OCI-LY3 (cell line): ENCODE results near the gene POU2AF3.

Source experiments
- H2AFZ ChIP-seq: fragments of 200-600, 300-600 bp; shearing (Covaris generic); 2 replicates; pipeline ENCODE4 v1.6.0; 2014; ENCODE audit warnings: antibody characterized with exemption, low read depth, low read length
- H3K27ac ChIP-seq: fragments of 200-600, 300-600 bp; sonication (generic); 2 replicates; pipeline ENCODE4 v1.5.1; 2014; ENCODE audit warnings: mild to moderate bottlenecking, low read length, moderate library complexity, mixed read lengths
- H3K27me3 ChIP-seq: fragments of 200-600, 300-600 bp; sonication (generic); 2 replicates; pipeline ENCODE4 v1.6.1; 2014; ENCODE audit warnings: low read depth, low read length, mixed read lengths
- H3K36me3 ChIP-seq: fragments of 200-600, 300-600 bp; sonication (generic); replicated peaks from 2 replicates; pipeline ENCODE3; 2014; ENCODE audit warnings: low read depth, low read length, mixed read lengths
- H3K4me1 ChIP-seq: fragments of 300-600, 200-600 bp; sonication (generic); 2 replicates; pipeline ENCODE4 v1.6.1; 2014; ENCODE audit warnings: low read length, mixed read lengths
- H3K4me2 ChIP-seq: fragments of 200-600, 300-600 bp; sonication (generic); 2 replicates; pipeline ENCODE4 v1.6.1; 2014; ENCODE audit warnings: low read length, mixed read lengths
- H3K4me3 ChIP-seq: fragments of 300-600, 200-600 bp; sonication (generic); 2 replicates; pipeline ENCODE4 v1.5.1; 2014; ENCODE audit warnings: antibody characterized with exemption, mild to moderate bottlenecking, low read length, moderate library complexity
- H3K79me2 ChIP-seq: fragments of 300-600, 200-600 bp; shearing (Covaris generic); 2 replicates; pipeline ENCODE4 v1.6.1; 2014; ENCODE audit warnings: mild to moderate bottlenecking, low read length, mixed read lengths
- H3K9ac ChIP-seq: fragments of 300-600, 200-600 bp; shearing (Covaris generic); 2 replicates; pipeline ENCODE4 v1.6.0; 2014; ENCODE audit warnings: mild to moderate bottlenecking, low read length, moderate library complexity
- H3K9me3 ChIP-seq: fragments of 200-600, 300-600 bp; shearing (Covaris generic); 2 replicates; pipeline ENCODE4 v1.6.1; 2014; ENCODE audit warnings: low read length, mixed read lengths; ENCODE audit not compliant: insufficient read depth
- H4K20me1 ChIP-seq: fragments of 200-600, 300-600 bp; sonication (generic); 2 replicates; pipeline ENCODE4 v1.6.1; 2016; ENCODE audit warnings: low read length, mixed read lengths; ENCODE audit not compliant: insufficient read depth
- EZH2phosphoT487 ChIP-seq: fragments of 200-600 bp; shearing (Covaris generic); IDR thresholded peaks from 2 replicates; pipeline ENCODE4 v1.6.1; 2018; ENCODE audit warnings: antibody characterized with exemption, mixed run types, low read depth
- TF ChIP-seq, protein P1 (sequence below): fragments of 200-600, 300-600 bp; sonication (generic); IDR thresholded peaks from 2 replicates; pipeline ENCODE4 v1.5.1; 2014; ENCODE audit warnings: antibody characterized with exemption, low read length, low read depth

POU2AF3 gene

DNA sequence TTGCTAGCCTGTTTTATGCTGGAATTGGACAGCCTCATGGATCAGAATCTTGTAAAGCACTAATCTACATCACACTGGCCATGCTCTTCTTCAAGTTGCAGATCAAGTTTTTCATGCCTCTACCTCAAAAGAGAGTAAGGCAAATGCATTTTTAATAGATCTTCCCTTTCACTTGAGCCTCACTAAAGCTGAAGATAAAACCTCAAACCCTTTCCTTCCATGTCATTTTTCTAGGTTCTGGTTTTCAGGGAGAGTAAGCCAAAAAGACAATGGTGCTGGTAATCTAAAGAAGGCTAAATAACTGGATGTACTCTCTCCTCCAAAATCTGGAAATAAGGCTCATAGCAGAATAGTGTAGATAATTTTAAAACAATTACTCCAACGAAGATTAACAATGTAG, 52.5 kb downstream of the POU2AF3 start:
- H3K9me3 ChIP-seq = no peaks in the 10 kb centered on the region
- peak overlapping the region; percentile 44 for H3K27ac ChIP-seq
- no peak overlapping the region for H3K4me2 ChIP-seq
- no peaks in the 10 kb centered on the region for H3K79me2 ChIP-seq
- TF ChIP-seq, protein P1, sequence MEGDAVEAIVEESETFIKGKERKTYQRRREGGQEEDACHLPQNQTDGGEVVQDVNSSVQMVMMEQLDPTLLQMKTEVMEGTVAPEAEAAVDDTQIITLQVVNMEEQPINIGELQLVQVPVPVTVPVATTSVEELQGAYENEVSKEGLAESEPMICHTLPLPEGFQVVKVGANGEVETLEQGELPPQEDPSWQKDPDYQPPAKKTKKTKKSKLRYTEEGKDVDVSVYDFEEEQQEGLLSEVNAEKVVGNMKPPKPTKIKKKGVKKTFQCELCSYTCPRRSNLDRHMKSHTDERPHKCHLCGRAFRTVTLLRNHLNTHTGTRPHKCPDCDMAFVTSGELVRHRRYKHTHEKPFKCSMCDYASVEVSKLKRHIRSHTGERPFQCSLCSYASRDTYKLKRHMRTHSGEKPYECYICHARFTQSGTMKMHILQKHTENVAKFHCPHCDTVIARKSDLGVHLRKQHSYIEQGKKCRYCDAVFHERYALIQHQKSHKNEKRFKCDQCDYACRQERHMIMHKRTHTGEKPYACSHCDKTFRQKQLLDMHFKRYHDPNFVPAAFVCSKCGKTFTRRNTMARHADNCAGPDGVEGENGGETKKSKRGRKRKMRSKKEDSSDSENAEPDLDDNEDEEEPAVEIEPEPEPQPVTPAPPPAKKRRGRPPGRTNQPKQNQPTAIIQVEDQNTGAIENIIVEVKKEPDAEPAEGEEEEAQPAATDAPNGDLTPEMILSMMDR = no peak
- TF ChIP-seq EZH2phosphoT487 = no peak
- H3K4me3 ChIP-seq = no peak overlapping the region
- peaks cover 51% of the 10 kb centered on the region for H3K36me3 ChIP-seq
- no peak overlapping the region for H2AFZ ChIP-seq
- H4K20me1 ChIP-seq = peaks cover 14% of the 10 kb centered on the region; the same call in 1 of the 2 replicates
- H3K27me3 ChIP-seq = no peaks in the 10 kb centered on the region
- H3K9ac ChIP-seq = no peak overlapping the region
- 0 out of 2 replicates have a peak, but pooled peaks cover 5% of the 10 kb centered on the region for H3K4me1 ChIP-seq

DNA sequence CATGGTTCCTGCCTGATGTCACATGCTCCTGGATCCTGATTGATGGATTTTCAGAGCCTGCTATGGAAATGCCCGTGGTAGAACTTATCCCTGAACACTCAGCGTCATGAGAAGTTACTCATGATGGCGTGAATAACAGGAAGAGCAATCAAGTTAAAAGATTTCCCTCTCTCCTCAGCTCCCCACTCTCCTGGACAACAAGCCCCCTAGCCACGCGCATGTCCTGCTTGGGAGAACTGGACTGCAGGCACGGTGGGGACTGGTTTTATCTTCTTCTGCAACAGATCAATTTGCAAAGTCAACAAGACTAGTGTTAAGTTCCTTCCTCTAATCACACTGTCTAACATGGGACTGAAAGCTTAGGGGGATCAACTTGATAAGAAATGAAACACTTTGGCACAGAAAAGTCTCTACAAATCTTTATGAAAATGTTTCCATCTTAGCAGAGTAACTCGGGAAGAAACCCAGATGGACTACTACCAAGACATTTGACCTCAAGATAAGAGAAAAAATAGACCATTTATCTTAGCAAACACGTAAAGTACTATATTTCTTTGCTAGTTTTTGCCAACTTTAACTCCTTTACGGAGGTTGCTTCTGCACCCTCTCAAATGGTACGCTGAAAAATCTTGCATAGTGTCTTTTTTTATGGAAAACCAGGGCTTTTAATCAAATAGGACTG, 53.2 kb downstream of the POU2AF3 start:
- Histone ChIP-seq H3K9me3 (no peaks in the 10 kb centered on the region), H3K27ac (peak overlapping the region; percentile 44; the same call in 1 of the 2 replicates), H3K27me3 (no peaks in the 10 kb centered on the region), H3K4me3 (no peak overlapping the region), H3K9ac (no peak overlapping the region), H4K20me1 (peaks cover 16% of the 10 kb centered on the region; the same call in 1 of the 2 replicates), H3K79me2 (no peaks in the 10 kb centered on the region), H3K4me1 (0 out of 2 replicates have a peak, but pooled peaks cover 5% of the 10 kb centered on the region), H3K4me2 (no peak overlapping the region), H2AFZ (no peak overlapping the region), H3K36me3 (peaks cover 58% of the 10 kb centered on the region)
- TF ChIP-seq, protein P1 = no peak
- no peak for TF ChIP-seq EZH2phosphoT487

DNA sequence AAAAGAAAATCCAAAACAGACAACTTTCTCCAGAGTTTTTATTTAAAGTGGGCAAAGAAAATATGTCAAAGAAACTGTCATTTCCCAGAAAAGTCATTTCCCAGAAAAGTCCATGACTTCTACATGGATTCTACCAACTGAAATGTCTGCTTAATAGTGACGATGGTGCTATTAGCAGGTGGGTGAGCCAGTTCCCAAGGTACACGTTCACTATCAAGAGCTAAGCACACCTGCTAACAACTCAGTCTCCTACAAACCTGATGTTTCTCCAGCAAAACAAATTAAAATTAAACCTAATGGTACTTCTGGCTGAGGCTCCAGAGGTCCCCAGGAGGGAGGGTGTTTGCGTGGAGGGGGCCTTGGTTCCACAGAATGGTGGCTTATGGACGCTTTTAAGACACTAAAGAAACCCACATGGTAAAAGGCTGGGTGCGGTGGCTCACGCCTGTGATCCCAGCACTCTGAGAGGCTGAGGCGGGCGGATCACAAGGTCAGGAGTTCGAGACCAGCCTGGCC, 53.9 kb downstream of the POU2AF3 start:
- Histone ChIP-seq H2AFZ (no peak overlapping the region), H3K27ac (peak overlapping the region; percentile 44; the same call in 1 of the 2 replicates), H3K36me3 (peaks cover 65% of the 10 kb centered on the region), H3K4me1 (0 out of 2 replicates have a peak, but pooled peaks cover 5% of the 10 kb centered on the region), H3K4me2 (no peak overlapping the region), H3K9ac (no peak overlapping the region), H4K20me1 (peaks cover 23% of the 10 kb centered on the region; the same call in 1 of the 2 replicates), H3K27me3 (no peaks in the 10 kb centered on the region), H3K4me3 (no peak overlapping the region), H3K79me2 (no peaks in the 10 kb centered on the region), H3K9me3 (no peaks in the 10 kb centered on the region)
- TF ChIP-seq EZH2phosphoT487 = no peak
- TF ChIP-seq, protein P1 = no peak

DNA sequence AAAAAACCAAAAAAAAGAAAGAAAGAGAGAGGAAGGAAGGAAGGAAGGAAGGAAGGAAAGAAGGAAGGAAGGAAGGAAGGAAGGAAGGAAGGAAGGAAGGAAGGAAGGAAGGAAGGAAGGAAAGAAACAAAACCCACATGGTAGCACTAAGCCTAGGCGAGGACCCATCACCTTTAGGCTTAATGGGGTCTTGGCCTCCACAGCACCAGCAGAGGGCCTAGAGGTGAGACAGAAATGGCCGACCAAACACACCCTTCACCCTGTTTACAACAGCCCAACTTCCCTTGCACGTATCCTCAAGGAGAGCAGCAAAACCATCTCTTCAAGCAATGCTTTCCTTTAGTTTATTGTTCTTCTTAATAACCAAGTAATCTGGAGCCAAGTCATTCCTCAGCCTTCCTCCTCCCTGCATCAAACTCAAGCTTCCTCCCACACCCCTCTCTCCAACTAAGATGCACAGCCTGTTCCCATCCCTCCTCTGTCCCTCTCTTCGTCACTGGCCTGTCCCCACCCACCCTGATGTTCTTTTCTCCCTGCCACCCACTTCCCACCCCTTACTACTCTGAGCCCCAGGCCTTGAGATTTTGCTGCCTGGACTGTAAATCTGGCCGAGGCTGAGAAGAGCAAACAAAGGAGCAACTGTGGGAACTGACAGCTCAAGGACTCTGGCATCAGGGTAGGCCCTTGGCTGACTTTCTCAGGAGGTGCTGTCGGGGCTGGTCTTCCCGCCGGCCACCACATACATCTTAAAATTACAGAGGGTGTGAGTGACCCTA, 54.8 kb downstream of the POU2AF3 start:
- no peak overlapping the region for H3K4me2 ChIP-seq
- H3K27me3 ChIP-seq = no peaks in the 10 kb centered on the region
- TF ChIP-seq, protein P1 = no peak
- no peak for TF ChIP-seq EZH2phosphoT487
- 0 out of 2 replicates have a peak, but pooled peaks cover 5% of the 10 kb centered on the region for H3K4me1 ChIP-seq
- peak overlapping the region; percentile 38 for H3K27ac ChIP-seq
- H3K4me3 ChIP-seq = no peak overlapping the region
- peaks cover 72% of the 10 kb centered on the region for H3K36me3 ChIP-seq
- no peak overlapping the region for H2AFZ ChIP-seq
- no peaks in the 10 kb centered on the region for H3K9me3 ChIP-seq
- peaks cover 30% of the 10 kb centered on the region; the same call in 1 of the 2 replicates for H4K20me1 ChIP-seq
- no peak overlapping the region for H3K9ac ChIP-seq
- no peaks in the 10 kb centered on the region for H3K79me2 ChIP-seq
